ENCODE measurements around the gene PTPRF.
"Not testable (repeated sequence)": the region's sequence is repeated elsewhere in the genome, so short reads cannot be mapped to it uniquely, and the experiment has no call there.

PTPRF gene

DNA sequence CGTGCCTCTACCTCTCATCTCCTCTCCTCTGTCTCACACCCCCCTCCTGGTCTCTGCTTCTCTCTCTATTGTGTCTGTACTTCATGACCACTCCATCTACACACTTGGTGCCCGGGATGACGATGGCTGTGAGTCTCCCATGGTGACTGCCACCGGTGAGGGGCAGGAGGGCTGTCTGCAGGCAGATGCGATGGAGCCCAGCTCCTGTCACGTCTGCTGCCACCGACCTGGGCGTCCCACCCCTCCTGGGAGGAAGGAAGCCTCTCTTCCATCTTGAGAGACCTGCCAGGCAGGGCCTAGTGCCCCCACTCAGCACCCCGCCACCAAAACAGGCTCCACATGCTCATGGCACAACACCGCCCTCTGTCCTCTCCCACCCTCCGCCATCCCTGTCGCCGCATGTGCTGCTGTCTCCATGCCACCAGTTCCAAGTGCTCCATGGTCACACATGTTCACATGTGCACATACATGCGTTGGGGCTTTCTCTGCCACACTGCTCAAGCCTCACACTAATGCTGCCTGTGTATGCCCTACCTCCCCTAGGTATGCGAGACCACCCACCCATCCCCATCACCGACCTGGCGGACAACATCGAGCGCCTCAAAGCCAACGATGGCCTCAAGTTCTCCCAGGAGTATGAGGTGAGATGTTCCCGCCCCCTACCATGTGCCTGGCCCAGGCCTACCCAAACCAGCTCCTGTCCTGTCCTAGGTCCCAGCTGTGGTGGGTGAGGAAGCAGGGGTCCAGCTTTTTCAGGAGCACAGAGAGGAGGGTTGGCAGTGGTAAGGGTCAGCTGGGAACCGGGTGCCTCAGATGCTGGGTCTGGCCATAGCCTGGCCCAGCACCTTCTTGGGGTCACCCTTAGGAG, 82.6 kb downstream of the PTPRF start:
- no peak for DNase-seq

DNA sequence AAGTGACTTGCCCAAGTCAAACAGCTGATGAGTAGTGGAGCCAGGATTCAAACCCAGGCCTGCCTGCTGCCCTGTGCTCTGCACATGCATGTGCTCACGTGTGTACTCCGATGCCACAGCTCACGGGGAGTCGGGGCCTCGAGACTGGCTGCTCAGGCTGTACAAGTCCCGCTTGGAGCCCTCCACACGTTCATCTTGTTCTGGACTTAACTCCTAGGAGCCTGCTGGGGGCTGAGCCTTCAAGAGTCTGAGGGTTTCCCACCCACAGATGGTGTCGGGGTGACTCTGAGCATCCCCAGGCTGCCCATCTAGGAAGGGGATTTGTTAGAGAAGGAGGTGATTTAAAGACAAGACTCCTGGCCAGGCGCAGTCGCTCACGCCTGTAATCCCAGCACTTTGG, 83.5 kb downstream of the PTPRF start:
- DNase-seq = no peak

DNA sequence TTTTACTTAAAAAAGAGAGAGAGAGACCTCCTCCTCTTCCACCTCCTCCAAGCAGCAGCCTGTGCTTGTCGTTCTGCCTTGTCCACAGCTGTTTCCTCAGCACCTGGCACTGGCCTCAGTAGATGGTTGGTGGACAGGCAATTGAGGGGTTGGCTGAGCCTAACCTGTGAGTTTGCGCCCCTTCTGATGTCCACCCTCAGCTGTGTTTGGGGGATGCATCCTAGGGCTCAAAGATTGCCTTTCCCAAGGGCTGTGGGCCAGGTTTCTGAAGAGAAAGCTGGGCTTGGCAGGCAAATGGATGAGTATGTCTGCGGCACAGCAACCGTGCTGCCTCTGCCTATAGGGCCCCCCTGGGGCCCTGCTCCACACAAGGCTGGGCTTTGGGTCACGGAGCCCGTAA, 84.2 kb downstream of the PTPRF start:
- no peak for DNase-seq

DNA sequence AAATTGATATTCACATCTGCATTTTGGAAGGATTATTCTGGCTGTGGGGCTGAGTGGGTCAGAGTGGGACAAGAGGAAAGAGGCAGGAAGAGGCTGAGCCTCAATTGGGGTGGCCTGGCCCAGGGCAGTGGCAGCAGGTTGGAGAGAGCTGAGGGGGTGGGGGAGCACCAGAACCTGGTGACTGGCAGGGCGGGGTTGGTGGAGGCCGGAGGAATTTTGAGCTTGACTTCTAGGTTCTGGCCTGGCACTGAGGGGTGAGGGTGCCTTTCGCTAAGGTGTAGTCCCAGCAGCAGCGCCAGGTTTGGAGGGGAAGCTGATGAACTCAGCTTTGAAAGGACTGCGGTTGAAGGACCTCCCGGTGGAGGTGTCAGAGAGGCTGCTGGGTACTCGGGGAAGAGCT, 85.7 kb downstream of the PTPRF start:
- no peak for DNase-seq

GRCh38 chr1:43617011-43617410, 86.3 kb downstream of the PTPRF start:
- no peak for DNase-seq

- no peak for DNase-seq
Measured at GRCh38 chr1:43617668-43618067, 87.0 kb downstream of the PTPRF start.

- no peak for DNase-seq
Measured at GRCh38 chr1:43618521-43619313, 88.0 kb downstream of the PTPRF start.

DNA sequence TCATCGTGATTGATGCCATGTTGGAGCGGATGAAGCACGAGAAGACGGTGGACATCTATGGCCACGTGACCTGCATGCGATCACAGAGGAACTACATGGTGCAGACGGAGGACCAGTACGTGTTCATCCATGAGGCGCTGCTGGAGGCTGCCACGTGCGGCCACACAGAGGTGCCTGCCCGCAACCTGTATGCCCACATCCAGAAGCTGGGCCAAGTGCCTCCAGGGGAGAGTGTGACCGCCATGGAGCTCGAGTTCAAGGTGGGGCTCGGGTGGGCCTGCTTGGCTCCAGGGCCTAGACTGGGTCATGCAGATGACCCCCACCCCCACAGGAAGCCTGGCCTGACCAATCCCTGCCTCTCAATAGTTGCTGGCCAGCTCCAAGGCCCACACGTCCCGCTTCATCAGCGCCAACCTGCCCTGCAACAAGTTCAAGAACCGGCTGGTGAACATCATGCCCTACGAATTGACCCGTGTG, 88.7 kb downstream of the PTPRF start:
- DNase-seq = no peak

DNA sequence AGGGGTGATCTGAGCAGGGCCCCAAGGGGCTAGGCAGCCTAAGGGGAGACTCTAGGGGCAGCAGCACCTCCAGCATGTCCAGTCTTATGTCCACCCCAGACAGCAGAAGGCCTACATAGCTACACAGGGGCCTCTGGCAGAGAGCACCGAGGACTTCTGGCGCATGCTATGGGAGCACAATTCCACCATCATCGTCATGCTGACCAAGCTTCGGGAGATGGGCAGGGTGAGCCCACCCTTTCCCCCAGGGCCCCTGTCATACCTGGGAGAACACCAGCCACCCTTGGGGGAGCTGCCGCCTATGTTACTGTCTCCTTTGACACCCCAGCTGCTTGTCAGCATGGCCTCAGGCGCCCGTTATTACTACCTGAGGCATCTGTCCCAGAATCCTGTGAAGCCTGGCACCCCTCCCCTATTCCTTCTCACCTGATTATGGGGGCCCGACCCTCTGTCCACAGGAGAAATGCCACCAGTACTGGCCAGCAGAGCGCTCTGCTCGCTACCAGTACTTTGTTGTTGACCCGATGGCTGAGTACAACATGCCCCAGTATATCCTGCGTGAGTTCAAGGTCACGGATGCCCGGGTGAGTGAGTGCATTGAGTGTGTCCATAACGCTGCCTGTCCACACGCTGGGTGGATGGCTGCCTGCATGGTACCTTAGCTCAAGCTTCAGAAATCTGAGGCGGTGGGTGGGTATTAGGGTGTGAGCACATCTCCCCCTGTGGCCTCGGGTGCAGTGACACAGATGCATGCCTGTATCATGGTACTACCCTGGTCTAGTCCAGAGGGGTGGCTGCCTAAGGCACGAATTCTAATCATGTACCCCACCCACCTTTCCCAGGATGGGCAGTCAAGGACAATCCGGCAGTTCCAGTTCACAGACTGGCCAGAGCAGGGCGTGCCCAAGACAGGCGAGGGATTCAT, 89.6 kb downstream of the PTPRF start:
- DNase-seq = no peak

DNA sequence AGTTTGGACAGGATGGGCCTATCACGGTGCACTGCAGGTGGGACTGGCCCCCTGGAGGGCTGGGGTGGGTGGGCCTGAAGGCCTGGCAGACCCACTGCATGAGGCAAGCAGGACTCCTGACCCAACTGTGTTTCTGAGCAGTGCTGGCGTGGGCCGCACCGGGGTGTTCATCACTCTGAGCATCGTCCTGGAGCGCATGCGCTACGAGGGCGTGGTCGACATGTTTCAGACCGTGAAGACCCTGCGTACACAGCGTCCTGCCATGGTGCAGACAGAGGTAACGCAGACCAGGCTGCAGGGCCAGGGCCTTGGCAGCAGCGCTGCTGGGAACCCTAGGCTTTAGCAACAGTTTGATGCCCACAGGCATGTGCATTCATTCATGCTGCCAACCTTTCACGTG, 90.3 kb downstream of the PTPRF start:
- DNase-seq = no peak

DNA sequence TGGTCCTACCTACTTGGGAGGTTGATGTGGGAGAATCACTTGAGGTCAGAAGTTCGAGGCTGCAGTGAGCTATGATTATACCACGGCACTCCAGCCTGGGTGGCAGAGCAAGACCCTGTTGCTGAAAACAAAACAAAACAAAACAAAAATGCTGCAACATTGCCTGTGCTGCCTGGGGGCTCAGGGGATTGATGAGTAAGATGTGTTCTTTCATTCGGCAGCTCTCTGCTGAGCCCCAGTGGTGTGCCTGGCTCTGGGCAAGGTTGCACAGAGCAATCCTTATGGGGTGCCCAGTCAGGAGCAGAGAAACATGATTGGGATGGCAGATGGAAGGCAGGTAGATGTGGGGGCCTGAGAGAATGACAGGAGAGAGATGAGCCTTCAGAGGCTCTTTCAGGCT, 90.7 kb downstream of the PTPRF start:
- DNase-seq = no peak

- no peak for DNase-seq
Measured at GRCh38 chr1:43621861-43622260, 91.2 kb downstream of the PTPRF start.

GRCh38 chr1:43622471-43622870, 91.8 kb downstream of the PTPRF start:
- no peak for DNase-seq

DNA sequence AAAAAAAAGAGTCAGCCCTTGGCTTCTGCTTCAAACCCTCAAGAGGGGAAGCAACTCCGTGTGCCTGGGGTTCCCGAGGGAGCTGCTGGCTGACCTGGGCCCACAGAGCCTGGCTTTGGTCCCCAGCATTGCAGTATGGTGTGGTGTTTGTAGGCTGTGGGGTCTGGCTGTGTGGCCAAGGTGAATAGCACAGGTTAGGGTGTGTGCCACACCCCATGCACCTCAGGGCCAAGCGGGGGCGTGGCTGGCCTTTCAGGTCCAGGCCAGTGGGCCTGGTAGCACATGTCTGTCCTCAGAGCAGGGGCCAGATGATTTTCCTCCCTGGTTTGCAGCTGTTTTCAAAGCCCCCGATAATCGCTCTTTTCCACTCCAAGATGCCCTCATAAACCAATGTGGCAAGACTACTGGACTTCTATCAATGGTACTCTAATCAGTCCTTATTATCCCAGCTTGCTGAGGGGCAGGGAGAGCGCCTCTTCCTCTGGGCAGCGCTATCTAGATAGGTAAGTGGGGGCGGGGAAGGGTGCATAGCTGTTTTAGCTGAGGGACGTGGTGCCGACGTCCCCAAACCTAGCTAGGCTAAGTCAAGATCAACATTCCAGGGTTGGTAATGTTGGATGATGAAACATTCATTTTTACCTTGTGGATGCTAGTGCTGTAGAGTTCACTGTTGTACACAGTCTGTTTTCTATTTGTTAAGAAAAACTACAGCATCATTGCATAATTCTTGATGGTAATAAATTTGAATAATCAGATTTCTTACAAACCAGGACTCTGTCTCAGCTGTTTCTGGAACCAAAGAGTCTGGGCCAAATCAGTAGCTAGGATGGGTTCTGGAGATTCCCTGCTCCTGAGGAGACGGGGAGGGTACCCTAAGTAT, 92.5 kb downstream of the PTPRF start:
- DNase-seq = no peak

GRCh38 chr1:43625063-43625780, 94.5 kb downstream of the PTPRF start:
- DNase-seq = no peak

- DNase-seq = no peak
Measured at GRCh38 chr1:43632135-43632670, 101.5 kb downstream of the PTPRF start.

GRCh38 chr1:43634721-43635120, 104.0 kb downstream of the PTPRF start:
- peak; percentile 69 for DNase-seq

GRCh38 chr1:43636006-43636641, 105.4 kb downstream of the PTPRF start:
- no peak for DNase-seq

DNA sequence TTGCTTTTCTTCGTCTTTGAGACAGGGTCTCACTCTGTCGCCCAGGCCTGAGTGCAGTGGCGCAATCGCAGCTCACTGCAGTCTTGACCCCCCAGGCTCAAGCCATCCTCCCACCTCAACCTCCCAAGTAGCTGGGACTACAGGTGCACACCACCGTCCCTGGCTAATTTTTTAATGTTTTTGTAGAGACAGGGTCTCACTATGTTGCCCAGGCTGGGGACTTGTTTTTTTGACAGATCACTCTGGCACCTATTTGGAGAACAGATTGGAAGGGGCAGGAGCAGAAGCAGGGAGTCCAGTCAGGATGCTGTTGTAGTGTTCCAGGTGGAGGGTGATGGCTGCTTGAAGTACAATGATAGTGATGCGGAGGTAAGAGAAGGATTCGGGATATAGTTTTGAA, 106.6 kb downstream of the PTPRF start:
- DNase-seq = no peak

GRCh38 chr1:43638381-43638780, 107.7 kb downstream of the PTPRF start:
- DNase-seq = not testable (repeated sequence)
